ENCODE measurements around the gene RAB20. TPM values are rescaled to one million over a fixed set of nuclear protein-coding genes. Genes with fewer than 3 reads are reported as not detected.

The RAB20 gene
- total and polyA plus RNA-seq, 9 of the 15 experiments (the other 6 are each of a cell fraction or from before 2014, with no cell fraction given) = 0.62 to 9.2 (median 5.4) TPM

GRCh38 chr13:110506859-110507566 is 54.5 kb downstream of the RAB20 start (continued):
- TF ChIP-seq CREB5 (CRISPR knock-in tag; IDR thresholded peaks at IDR 0.05) = no peak
- peak; percentile 82 for TF ChIP-seq GATA2 (CRISPR knock-in tag; IDR thresholded peaks at IDR 0.05)
- no peak for TF ChIP-seq KLF10 (CRISPR knock-in tag; IDR thresholded peaks at IDR 0.05)
- TF ChIP-seq FOXP1 (CRISPR knock-in tag; IDR thresholded peaks at IDR 0.05) = peak; percentile 24; the same call in 1 of the 2 replicates
- TF ChIP-seq ZNF75A (CRISPR knock-in tag; IDR thresholded peaks at IDR 0.05) = no peak
- no peak for TF ChIP-seq ARID3B (CRISPR knock-in tag; IDR thresholded peaks at IDR 0.05; ENCODE audit: borderline replicate concordance)
- TF ChIP-seq ATF6 (CRISPR knock-in tag; IDR thresholded peaks at IDR 0.05) = no peak
- peak; percentile 37 for TF ChIP-seq TAF1 (IDR thresholded peaks at IDR 0.05; ENCODE audit: control insufficient read depth, extremely low read depth, insufficient read depth, low read length, severe bottlenecking)
- 0 out of 2 replicates have a peak, but pooled peaks have one; percentile 45 for TF ChIP-seq CREB3L1 (IDR thresholded peaks at IDR 0.05; ENCODE audit: borderline replicate concordance, low read depth)
- no peak for TF ChIP-seq E2F1 (CRISPR knock-in tag; IDR thresholded peaks at IDR 0.05)
- TF ChIP-seq SMARCA5 (IDR thresholded peaks at IDR 0.05) = no peak
- peak; percentile 19; the same call in 1 of the 2 replicates for TF ChIP-seq MECOM (CRISPR knock-in tag; IDR thresholded peaks at IDR 0.05)
- TF ChIP-seq HNRNPK (IDR thresholded peaks at IDR 0.05; ENCODE audit: low read depth, low read length, poor library complexity, severe bottlenecking) = no peak
- peak; percentile 93 for TF ChIP-seq NFIC (IDR thresholded peaks at IDR 0.05)
- no peak for TF ChIP-seq POLR2G (IDR thresholded peaks at IDR 0.05; ENCODE audit: low read depth, low read length)
